GM18951 (cell line): ENCODE measurements around the gene NUFIP2.

Experiments
- POLR2A ChIP-seq: IDR thresholded peaks from 4 replicates; pipeline ENCODE4 v1.6.1; 2011; ENCODE audit warnings: mild to moderate bottlenecking; ENCODE audit not compliant: insufficient read length, insufficient read depth; ENCODE audit errors: extremely low read depth
- in situ Hi-C: fragments of 300-500 bp; cut with MboI; formaldehyde crosslinking; loops from one replicate; pipeline ENCODE4 v1.12.0; 2022; ENCODE audit warnings: low sequenced_read_pairs, mixed read lengths, inconsistent platforms; ENCODE audit not compliant: unreplicated experiment

Gene NUFIP2

GRCh38 chr17:29215174-29215573 lies 78.8 kb downstream of the NUFIP2 start:
- in situ Hi-C loops = no loop called here
- no peak for TF ChIP-seq POLR2A

- in situ Hi-C loops = no loop called here
- no peak for TF ChIP-seq POLR2A
Observed at GRCh38 chr17:29214215-29215146, 79.5 kb downstream of the NUFIP2 start.

DNA sequence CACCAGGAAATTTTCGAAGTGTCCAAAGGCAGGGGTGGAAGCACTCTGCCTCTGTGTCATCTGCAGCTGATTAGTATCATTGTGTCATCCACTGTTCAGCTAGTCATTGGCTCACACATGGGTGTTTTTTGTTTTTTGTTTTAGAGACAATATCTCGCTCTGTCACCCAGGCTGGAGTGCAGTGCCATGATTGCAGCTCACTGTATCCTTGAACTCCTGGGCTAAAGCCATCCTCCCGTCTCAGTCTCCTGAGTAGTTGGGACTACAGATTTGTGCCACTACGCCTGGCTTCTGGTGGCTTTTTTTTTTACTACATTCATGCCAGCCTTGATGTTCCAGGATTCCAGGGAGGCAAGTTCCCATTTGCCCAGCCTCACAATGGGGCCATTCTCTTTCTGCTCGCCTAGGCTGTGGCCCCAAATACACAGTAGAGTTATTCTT lies 81.2 kb downstream of the NUFIP2 start:
- TF ChIP-seq POLR2A = no peak
- in situ Hi-C loops = no loop called here

- in situ Hi-C loops = no loop called here
- TF ChIP-seq POLR2A = no peak
Observed at GRCh38 chr17:29212094-29212631, 81.8 kb downstream of the NUFIP2 start.

- no peak for TF ChIP-seq POLR2A
- in situ Hi-C loops = no loop called here
Observed at GRCh38 chr17:29210879-29211278, 83.1 kb downstream of the NUFIP2 start.

GRCh38 chr17:29209073-29209472 lies 84.9 kb downstream of the NUFIP2 start:
- in situ Hi-C loops = no loop called here
- no peak for TF ChIP-seq POLR2A

GRCh38 chr17:29207975-29208374 lies 86.0 kb downstream of the NUFIP2 start:
- no peak for TF ChIP-seq POLR2A
- in situ Hi-C loops = no loop called here
